SH-SY5Y (cell line): Measurements from ENCODE around the gene HK3.

Experiments
- GATA2 ChIP-seq: IDR thresholded peaks from 2 replicates; pipeline ENCODE4 v1.6.1; 2011; ENCODE audit warnings: mild to moderate bottlenecking, low read depth, low read length
- GATA3 ChIP-seq: IDR thresholded peaks from 2 replicates; pipeline ENCODE4 v1.6.1; 2011; ENCODE audit warnings: low read depth, mild to moderate bottlenecking, low read length, moderate library complexity

DNA sequence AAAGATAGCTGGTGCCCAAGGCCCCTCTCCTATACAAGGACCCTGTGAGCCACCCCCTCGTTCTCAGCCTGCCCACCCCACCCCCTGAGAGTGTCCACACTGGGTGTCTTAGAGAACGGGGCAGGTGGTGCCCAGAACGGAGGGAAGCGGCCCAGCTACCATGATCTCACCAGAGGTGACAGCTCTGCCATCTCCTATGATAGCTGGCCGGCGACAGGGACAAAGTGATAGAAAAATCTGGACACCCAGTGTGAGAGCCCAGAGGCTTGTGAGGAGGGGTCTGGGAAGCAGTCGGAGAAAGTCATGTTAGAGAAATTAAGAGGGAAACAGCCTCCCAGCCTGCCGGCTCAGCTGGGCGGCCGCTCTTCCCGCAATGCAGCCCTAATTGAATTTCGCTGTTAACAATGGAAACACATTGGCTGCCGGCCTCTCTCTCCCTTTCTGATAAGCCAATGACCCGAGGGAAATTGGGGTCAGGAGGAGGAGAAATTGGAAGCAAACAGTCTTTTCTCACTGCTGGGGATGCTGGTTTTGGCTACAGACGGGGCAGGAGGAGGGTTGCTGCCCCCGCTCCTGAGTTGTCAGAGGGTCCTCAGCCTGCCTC lies 32.3 kb downstream of the HK3 start:
- TF ChIP-seq GATA2 (peak; percentile 81), GATA3 (no peak)
